HG02759 (cell line): ENCODE data around the gene OPCML.

Source experiments
- ATAC-seq: cut with Tn5 transposase; IDR thresholded peaks from one replicate; pipeline ENCODE4 v1.9.1; 2021; ENCODE audit warnings: mild to moderate bottlenecking, moderate library complexity; ENCODE audit not compliant: unreplicated experiment

The OPCML gene

GRCh38 chr11:133004369-133004768, 527.9 kb downstream of the OPCML start:
- ATAC-seq = no peak

GRCh38 chr11:132999516-132999915, 532.8 kb downstream of the OPCML start:
- no peak for ATAC-seq

GRCh38 chr11:132999031-132999430, 533.3 kb downstream of the OPCML start:
- ATAC-seq = no peak

- ATAC-seq = no peak
These were observed 534.9 kb downstream of the OPCML start for GRCh38 chr11:132997396-132997795.

- no peak for ATAC-seq
These were observed 537.3 kb downstream of the OPCML start for GRCh38 chr11:132994966-132995365.

GRCh38 chr11:132993991-132994502, 538.3 kb downstream of the OPCML start:
- no peak for ATAC-seq

GRCh38 chr11:132992838-132993631, 539.3 kb downstream of the OPCML start:
- no peak for ATAC-seq

GRCh38 chr11:132988411-132988810, 543.9 kb downstream of the OPCML start:
- ATAC-seq = no peak

- no peak for ATAC-seq
These were observed 544.4 kb downstream of the OPCML start for GRCh38 chr11:132987936-132988335.

GRCh38 chr11:132983641-132983978, 548.7 kb downstream of the OPCML start:
- no peak for ATAC-seq

GRCh38 chr11:132982772-132983640, 549.3 kb downstream of the OPCML start:
- no peak for ATAC-seq

- ATAC-seq = no peak
These were observed 551.0 kb downstream of the OPCML start for GRCh38 chr11:132981131-132981956.

GRCh38 chr11:132980670-132981069, 551.6 kb downstream of the OPCML start:
- ATAC-seq = no peak

GRCh38 chr11:132977746-132978145, 554.6 kb downstream of the OPCML start:
- ATAC-seq = no peak

- ATAC-seq = no peak
These were observed 555.1 kb downstream of the OPCML start for GRCh38 chr11:132977241-132977640.

GRCh38 chr11:132976115-132976514, 556.2 kb downstream of the OPCML start:
- no peak for ATAC-seq

- ATAC-seq = no peak
These were observed 558.6 kb downstream of the OPCML start for GRCh38 chr11:132973686-132974085.

- ATAC-seq = no peak
These were observed 559.7 kb downstream of the OPCML start for GRCh38 chr11:132972565-132972964.

GRCh38 chr11:132971351-132971750, 561.0 kb downstream of the OPCML start:
- no peak for ATAC-seq

- no peak for ATAC-seq
These were observed 562.4 kb downstream of the OPCML start for GRCh38 chr11:132969892-132970291.

- no peak for ATAC-seq
These were observed 570.3 kb downstream of the OPCML start for GRCh38 chr11:132962041-132962440.
